SHP77 treated with DMSO at 0.1 percent for 48 hours (cell line): ENCODE measurements around the gene MGAT4A.

Source experiments
- DNase-seq: peaks from one replicate; lab custom pipeline; 2025; lab: John Stamatoyannopoulos, UW

The MGAT4A gene

DNA sequence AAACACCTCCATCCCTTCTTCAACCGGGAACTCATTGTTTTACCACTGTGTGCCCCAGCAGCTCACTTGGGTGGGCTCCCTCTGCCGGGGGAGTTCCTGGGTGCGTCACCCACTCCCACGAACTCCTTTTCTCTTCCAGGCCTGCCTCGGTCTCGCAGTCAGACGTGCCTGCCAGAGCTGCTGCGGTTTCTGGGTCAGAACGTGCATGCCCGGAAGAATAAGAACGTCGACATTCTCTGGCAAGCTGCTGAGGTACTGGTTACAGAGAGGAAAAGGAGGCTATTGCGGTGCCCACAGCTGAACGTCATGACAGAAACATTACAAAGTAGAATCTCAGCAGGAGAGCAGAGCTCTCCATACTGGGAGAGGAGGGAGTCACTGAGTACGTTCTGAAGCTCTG is 158.3 kb downstream of the MGAT4A start:
- DNase-seq: no peak

DNA sequence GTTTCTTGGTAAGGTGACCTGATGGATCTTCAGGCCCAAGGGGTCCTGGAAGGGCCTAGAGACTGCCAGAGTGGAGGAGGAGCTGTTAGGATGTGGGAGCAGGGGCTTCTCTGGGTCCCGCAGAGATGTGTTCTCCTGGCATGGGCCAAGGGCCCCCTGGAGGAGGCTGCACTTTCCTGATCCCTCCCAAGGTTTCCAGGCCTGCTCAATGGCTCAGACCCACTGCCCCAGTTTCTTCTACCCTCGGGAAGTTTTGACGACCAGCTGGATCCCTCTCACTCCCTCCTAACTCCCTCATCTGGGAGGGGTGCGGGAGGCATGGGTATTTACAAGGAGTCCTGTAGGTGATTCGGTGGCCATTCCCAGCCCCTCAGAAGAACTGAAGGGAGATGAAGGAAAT is 158.7 kb downstream of the MGAT4A start:
- no peak for DNase-seq

DNA sequence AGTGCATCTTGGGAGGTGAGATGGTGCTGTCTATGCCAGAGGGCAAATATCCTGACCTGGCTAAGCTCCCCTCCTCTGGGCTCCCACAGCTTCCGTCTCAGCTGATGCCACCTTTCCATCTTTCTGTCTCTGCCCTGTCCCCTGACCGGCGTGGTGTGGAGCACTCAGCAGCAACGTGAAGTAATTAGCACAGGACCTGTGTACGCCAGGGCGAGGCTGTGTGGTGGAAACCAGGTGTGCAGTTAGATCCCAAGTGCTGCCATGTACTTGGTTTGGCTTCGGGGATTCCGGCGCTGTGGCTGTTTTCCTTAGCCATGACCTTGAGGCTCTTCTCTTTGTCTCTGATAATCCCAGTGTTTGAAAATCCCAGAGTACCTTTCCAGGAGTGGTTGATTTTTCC is 159.1 kb downstream of the MGAT4A start:
- DNase-seq: no peak

DNA sequence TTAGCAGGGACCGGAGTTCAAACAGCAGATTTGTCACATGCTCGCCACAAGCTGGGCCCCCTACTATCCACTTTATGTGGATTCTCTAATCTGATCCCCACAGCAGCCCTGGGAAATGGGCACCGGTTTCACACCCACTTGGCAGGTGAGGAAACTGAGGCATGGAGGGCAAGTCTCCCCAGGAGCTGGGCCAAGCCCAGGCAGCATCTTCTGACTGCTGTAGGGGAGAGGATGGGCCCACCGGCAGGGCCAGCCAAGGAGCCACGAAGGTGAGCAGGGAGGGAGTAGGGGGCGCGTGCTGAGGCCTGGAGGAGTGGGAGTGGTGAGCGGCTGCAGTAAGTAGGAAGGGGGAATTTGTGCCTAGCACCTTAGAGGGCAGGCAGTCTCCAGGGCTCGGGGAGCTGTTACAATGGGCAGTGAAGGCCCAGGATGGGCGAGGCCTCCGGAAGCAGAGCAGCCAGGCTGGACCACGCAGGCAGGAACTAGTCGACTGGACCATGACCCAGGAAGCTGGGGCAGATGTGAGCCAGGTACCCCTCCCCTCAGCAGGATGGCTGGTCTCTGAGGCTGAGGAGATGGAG is 159.7 kb downstream of the MGAT4A start:
- no peak for DNase-seq

DNA sequence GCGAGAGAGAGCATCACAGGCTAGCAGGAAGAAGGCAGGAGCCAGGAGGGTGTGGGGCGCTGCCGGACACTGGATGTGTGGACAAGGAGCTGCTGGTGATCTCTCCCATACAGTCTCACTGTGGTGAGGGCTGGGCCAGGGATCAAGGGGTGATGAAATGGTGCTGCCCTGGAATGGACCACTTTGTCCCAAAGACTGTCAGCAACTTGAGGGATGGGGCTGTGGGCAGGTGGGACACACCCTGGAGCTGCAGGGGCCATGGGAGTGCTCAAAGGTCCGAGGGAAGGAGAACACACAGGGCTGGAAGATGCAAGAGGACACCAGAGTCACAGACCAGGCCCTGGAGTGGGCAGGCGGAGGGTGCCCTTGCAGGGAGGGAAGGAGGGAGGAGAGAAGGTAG is 160.6 kb downstream of the MGAT4A start:
- no peak for DNase-seq

DNA sequence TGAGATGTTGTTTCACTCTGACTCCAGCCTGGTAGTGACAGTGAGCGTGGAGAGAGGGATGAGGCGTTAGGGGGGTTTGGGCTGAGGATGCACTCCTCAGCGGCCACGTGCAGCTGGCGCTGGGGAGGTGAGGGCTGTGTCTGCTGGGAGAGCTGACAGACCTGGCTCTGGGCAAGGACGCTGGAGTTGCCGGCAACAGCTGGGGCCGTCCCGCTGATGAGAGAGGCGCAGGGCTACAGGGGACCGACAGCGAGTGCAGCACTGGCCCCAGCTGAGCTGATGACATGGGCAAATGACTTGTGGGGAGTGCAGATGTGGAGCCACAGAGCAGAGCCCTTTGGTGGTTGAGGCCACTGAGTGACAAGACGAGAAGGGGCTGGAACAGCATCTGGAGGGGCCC is 161.0 kb downstream of the MGAT4A start:
- no peak for DNase-seq

DNA sequence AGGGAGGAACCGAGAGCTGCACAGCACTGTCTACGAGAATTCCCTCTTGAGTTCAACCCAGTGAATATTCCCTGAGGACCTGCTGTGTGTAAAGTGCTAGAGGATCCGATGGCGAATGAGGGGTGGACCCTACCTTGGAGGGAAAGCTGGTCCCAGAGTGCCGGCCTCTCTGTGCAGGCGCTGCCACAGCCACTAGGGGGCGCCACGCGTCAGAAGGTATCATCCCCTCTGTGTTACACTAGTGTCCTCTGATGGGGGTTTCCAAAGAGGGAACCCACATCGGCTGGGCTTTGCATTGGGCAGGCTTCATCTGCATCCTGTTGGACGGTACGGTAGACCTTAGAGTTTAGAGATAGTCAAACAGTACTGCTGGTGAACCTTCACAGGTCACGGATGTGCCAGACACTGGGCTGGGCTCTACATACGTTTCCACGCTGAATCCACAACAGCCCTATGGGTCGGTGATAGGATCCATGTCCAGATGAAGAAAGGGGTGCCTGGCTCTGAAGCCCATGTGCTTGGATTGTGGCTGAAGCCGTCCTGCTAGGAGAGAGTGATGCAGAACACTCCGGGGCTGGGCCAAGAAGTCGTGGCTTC is 161.6 kb downstream of the MGAT4A start:
- DNase-seq: no peak
